HG03575 (cell line): ENCODE data around the gene PPP2R3B.
"Not testable (repeated sequence)": the region's sequence is repeated elsewhere in the genome, so short reads cannot be mapped to it uniquely, and the experiment has no call there.

Experiments used
- ATAC-seq: cut with Tn5 transposase; IDR thresholded peaks from one replicate; pipeline ENCODE4 v1.9.1; 2021; ENCODE audit not compliant: unreplicated experiment, insufficient number of reproducible peaks, low FRiP score; ENCODE audit errors: extremely low read depth

Gene PPP2R3B

GRCh38 chrX:314781-315595 is 71.7 kb downstream of the PPP2R3B start:
- ATAC-seq: no peak

DNA sequence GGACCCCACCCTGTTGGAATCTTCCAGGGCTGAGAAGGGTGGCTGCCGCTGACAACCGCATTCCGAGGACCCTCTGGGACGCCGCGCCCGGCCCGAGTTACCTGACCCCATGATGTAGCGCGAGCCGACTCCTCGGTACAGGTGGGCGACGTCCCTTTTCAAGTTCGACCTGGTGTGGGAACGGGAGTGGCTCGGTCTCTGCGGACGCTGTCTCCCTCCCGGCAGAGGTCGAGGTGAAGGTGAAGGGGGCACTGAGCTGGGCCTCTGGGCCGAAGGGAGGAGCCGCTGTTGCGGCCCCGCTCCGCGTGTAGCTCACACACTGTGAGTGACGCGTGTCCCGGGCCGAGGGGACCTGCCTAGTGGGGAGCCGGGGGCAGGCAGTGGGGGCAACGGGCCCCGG is 72.7 kb downstream of the PPP2R3B start:
- no peak for ATAC-seq

DNA sequence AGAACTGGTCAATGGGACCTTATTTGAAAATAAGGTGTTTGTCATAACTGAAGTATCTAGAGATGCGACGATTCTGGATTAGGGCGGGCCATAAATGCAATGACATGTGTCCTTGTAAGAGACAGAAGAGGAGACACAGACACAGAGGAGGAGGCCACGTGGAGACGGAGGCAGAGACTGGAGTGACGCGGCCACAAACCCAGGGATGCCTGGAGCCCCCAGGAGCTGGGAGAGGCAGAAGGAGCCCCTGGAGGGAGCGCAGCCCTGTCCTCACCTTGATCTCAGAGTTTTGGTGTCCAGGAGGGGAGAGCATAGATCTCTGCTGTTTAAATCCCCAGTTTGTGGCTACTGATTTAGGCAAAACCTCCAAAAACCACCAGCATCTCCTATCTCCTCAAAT is 73.2 kb downstream of the PPP2R3B start:
- ATAC-seq: no peak

DNA sequence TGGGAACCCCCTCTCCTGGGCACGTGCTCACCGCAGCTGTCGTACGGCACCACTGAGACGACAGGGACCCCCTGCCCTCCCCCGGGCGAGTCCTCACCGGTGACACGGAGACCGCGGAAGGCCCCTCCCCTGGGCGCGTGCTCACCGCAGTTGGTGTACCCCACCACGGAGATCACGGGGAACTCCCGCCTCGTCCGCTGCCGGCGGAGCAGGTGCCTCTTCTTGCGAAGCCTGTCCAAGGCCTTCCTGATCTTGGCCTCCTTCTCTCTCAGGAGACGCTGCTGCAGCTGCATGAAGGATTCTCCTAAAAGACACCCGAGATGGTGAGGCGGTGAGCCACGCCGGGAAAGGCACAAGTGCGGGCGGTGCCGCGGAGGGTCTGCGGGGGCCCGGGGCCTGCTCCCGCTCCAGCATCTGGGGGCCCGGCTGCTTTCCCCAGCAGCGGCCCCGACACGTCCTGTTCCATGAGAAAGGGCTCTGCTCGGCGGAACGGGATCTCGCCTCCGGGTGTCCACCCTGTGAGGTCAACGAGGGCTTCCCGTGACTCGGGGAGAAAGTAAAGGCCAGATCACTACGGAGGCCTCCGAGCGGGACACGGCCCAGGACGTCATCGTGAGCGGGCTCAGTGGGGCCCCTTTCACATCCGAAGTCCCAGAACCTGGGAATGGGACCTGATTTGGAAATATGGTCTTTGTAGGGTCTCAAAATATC is 73.9 kb downstream of the PPP2R3B start:
- no peak for ATAC-seq

DNA sequence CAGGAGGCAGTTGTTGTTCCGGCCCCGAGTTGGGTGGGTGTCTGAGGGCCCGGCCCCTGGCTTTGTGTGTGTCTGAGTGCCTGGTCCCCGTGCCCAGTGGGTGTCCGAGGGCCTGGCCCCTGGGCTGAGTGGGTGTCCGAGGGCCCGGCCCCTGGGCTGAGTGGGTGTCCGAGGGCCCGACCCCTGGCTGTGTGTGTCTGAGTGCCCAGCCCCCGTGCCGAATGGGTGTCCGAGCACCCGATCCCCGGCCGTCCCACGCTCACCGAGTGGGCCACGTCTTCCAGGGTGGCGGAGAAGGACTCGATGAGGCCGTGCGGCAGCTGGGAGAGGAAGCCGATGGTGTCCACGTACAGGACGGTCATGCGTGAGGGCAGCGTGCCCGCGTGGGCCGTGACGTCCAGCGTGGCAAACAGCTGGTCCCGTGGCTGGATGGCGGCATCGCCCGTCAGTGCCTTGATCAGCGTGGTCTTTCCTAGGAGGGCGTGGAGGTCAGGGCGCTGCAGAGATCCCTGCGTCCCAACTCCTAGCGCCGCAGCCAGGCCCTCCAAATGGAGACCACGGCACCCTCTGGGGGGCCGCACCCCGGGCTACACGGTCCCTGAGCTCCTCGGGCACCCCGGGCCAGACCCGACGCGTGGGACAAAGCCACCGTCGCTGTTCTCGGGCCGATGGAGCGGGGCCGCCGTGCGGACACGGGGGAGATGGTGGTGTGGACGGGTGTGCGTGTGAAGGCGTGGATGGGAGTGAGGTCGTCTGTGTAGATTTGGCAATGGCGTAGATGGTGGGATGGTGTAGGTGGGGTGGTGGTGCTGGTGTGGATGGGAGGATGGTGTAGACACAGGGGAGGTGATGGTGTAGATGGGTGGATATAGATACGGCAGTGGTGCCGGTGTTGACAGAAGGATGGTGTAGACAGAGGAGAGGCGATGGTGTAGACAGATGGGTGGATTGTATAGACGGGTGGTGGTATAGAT is 75.3 kb downstream of the PPP2R3B start:
- ATAC-seq: no peak

DNA sequence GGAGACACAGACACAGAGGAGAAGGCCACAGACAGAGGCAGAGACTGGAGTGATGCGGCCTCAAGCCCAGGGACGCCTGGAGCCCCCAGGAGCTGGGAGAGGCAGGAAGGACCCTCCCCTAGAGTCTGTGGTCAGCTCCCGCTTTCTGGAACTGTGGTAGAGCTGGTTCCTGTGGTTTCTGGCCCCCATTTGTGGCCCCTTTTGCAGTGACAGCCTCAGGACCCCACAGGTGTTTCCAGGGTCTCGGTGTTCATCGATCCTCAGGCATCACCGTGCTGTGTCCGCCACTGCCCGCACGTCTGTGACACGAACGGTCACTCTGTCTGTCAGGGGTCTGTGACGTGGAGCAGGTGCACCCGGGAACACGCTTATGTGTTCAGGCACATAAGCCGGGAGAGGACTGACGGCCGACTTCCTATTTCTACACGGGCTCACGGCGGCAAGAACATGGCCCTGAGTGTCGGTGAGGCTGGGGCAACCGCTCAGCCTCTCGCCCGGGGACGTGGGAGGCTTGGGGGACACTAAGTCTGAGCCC is 76.0 kb downstream of the PPP2R3B start:
- no peak for ATAC-seq

- no peak for ATAC-seq
Measured at GRCh38 chrX:308821-309520, 77.7 kb downstream of the PPP2R3B start.

GRCh38 chrX:307261-308111 is 79.2 kb downstream of the PPP2R3B start:
- ATAC-seq: no peak

- ATAC-seq: not testable (repeated sequence)
Measured at GRCh38 chrX:306614-307251, 80.0 kb downstream of the PPP2R3B start.

GRCh38 chrX:305781-306613 is 80.7 kb downstream of the PPP2R3B start:
- not testable (repeated sequence) for ATAC-seq

DNA sequence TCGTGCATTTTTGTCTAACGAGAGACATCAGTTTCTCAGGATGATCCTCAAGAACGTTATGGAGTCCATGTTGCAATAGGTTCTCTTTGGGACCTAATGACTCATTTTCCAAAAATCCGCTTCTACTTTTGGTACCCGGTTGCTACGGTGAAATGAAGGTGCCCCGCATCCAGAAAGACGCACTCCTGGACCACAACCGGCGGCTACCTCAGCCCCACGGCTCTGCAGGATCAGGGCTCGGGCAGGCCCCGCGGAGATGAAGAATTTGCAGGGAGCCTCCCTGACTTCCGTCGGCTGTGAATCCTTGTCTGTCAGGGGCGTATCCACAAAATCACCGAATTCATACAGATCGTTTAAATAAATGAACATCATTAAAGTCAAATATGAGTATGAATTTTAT is 83.7 kb downstream of the PPP2R3B start:
- no peak for ATAC-seq

- ATAC-seq: no peak
Measured at GRCh38 chrX:300334-300733, 86.4 kb downstream of the PPP2R3B start.

- no peak for ATAC-seq
Measured at GRCh38 chrX:298993-299392, 87.7 kb downstream of the PPP2R3B start.

DNA sequence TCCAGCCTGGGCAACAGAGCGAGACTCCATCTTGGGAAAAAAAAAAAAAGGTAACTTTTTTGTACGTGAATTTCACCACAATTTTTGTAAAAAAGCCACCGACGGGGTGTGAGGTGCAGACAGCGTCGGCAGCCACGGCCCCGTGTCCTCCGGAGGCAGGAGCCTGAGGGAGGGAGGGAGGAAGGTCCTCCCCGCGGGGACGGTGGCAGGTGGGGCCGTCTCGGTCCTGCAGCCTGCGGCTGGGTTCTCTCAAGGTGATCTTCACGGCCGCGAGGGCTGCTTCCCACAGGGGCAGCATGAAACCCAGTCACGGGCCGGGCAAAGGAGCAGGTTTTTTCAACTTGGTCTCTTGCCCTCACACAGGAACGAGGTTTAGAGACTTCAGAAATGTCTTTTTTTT is 91.6 kb downstream of the PPP2R3B start:
- no peak for ATAC-seq

- no peak for ATAC-seq
Measured at GRCh38 chrX:292900-293897, 93.5 kb downstream of the PPP2R3B start.
